Breast epithelium (tissue), 4 donors: ENCODE results near the gene FAM174C. TPM values are rescaled to one million over a fixed set of nuclear protein-coding genes. Genes with fewer than 3 reads are reported as not detected.

Experiments
- DNase-seq, 2 donors: peaks; one replicate each; pipeline ENCODE4 v3.0.0-alpha.2; 2019; ENCODE audit warnings: low spot score in 2 of 2
- H3K27ac ChIP-seq, 2 donors: fragments of 200-600 bp; sonication (generic) in 1 of 2; one replicate each; pipeline ENCODE4 v1.5.1; 2016 to 2019; ENCODE audit warnings: mild to moderate bottlenecking in 1 of 2
- H3K27me3 ChIP-seq, 2 donors: fragments of 200-600 bp; sonication (generic) in 1 of 2; one replicate each; pipeline versions ENCODE4 v1.5.1 to v1.6.0; 2017 to 2019; ENCODE audit warnings: control low read depth in 1 of 2, mild to moderate bottlenecking in 1 of 2
- H3K36me3 ChIP-seq: fragments of 200-600 bp; one replicate; pipeline ENCODE4 v1.5.1; 2019
- H3K4me1 ChIP-seq, 2 donors: fragments of 200-600 bp; sonication (generic); one replicate each; pipeline ENCODE4 v1.5.1; 2016 to 2019; ENCODE audit warnings: control low read depth in 1 of 2
- H3K4me3 ChIP-seq, 3 donors: fragments of 200-600 bp; sonication (generic); 1 replicate in 2 of 3; 2 replicates in 1 of 3; pipeline ENCODE4 v1.5.1; 2016 to 2019; ENCODE audit warnings: mild to moderate bottlenecking in 3 of 3, moderate library complexity in 2 of 3
- H3K9me3 ChIP-seq, 2 donors: fragments of 200-600 bp; sonication (generic) in 1 of 2; one replicate each; pipeline ENCODE4 v1.5.1; 2016 to 2019; ENCODE audit warnings: control low read depth in 1 of 2
- POLR2A ChIP-seq: fragments of 450-650 bp; IDR thresholded peaks from one replicate; pipeline ENCODE4 v1.6.1; 2016; ENCODE audit warnings: antibody characterized with exemption, mild to moderate bottlenecking, moderate library complexity
- POLR2AphosphoS5 ChIP-seq, 3 donors: sonication (generic); formaldehyde crosslinking; IDR thresholded peaks; one replicate each; pipeline ENCODE4 v1.6.1; 2017; ENCODE audit warnings: antibody characterized with exemption in 3 of 3
- intact Hi-C: fragments of 100-400 bp; cut with DNase I; formaldehyde crosslinking; loops from one replicate; pipeline ENCODE4 v1.15.1; 2023; ENCODE audit warnings: low total_unique reads
- total RNA-seq, 3 donors: library from RNA; depleted of rRNA; stranded (reverse); fragments of >200 nt; gene quantifications; one replicate each; pipeline ENCODE4 v1.1.0, GENCODE V29; 2016
- TF ChIP-seq, protein P1 (sequence below), 3 donors: fragments of 450-650 bp; IDR thresholded peaks; one replicate each; pipeline ENCODE4 v1.5.1; 2016 to 2017; ENCODE audit warnings: antibody characterized with exemption in 3 of 3, mild to moderate bottlenecking in 3 of 3, moderate library complexity in 3 of 3

Gene FAM174C
- total RNA-seq, 3 donors from 2014 or later, result 43.9 to 60.6 (median 53.1) TPM

DNA sequence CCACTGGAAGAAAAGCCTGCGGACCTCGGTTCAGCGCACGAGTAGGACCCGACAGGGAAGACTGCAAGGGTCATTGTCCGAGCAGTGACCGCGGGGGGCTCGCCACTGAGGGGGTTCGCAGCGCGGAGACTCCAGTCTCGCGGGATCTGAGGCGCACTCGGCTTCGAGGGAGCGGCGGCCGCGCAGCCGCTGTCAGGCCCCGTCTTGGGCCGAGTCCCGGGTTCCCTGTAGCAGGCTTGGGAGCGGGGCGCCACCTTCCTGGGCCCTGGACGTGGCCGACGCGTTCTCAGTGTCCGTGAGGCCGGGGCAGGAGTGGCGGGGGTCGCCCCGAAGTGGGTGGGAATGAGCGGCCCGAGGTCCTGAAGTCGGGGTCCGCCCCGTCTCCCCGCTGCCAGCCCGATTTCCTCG is 474 bp upstream of the FAM174C start:
- intact Hi-C loops, result loop anchor here (10.0 kb wide), 2 partner anchors 130 to 170 kb away; partner anchors contain the start of genes DAZAP1 and GAMT
- H3K36me3 ChIP-seq, result peaks cover 5% of the 10 kb centered on the region
- no peak for DNase-seq

DNA sequence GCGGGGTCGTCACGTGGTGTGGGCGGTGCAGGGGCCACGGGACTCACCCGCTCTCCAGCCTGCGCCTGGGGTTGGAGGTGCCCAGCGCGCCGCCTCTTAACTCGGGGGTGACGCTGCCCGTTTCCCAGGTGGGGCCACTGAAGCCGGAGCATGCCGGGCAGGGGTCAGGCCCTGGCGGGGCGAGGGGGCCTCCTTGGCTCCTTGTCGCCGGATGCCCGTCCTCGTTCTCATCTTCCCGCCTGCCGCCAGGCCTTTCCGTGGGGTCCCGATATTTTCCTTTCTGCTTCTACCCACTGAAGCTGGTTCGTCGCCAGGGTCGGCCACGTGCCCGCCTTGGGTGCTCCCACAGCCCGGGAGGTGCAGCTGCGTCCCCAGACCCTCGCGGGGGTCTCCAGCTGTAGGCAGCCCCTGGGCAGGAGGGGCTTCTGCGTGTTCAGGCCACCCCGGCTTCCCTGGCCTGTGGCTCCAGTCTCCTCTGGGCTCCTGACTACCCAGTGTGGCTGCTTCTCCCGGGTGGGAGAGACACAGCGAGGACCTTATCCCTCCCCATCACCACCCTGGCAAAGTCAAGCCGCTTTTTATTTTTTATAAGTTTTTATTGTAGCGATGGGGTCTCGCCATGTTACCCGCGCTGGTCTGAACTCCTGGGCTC is 772 bp downstream of the FAM174C start:
- H3K4me1 ChIP-seq, result peaks cover 27 to 42% of the 10 kb centered on the region in 2 donors

More for the DNA sequence above, 474 bp upstream of the FAM174C start:
- no peak for TF ChIP-seq POLR2A
- Histone ChIP-seq H3K27ac (peak overlapping the region; percentile 94 to 99), H3K9me3 (no peaks in the 10 kb centered on the region), H3K27me3 (no peaks in the 10 kb centered on the region), H3K4me3 (peak overlapping the region; percentile 69 to 87 (median 79)), H3K4me1 (peaks cover 36 to 55% of the 10 kb centered on the region in 2 donors)

DNA sequence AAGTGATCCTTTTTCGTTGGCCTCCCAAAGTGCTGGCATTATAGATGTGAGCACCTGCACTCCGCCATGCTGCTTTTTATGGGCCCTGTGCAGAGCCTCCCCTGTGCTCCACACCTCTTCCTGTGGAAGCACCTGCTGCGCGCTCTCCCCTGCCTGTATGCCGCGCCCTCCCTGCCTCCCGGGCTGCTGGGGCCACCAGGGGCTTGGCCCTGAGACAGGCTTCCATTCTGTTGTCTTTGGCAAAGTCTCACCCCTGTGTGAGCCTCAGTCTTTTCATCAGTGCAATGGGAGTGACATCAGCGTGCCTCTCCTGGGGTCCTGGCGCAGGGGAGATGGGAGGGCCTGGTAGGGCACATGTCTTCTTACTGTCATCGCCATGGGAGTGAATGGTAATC is 1.3 kb downstream of the FAM174C start:
- peaks cover 23 to 37% of the 10 kb centered on the region in 2 donors for H3K4me1 ChIP-seq
- H3K9me3 ChIP-seq, result no peaks in the 10 kb centered on the region
- TF ChIP-seq, protein P1, sequence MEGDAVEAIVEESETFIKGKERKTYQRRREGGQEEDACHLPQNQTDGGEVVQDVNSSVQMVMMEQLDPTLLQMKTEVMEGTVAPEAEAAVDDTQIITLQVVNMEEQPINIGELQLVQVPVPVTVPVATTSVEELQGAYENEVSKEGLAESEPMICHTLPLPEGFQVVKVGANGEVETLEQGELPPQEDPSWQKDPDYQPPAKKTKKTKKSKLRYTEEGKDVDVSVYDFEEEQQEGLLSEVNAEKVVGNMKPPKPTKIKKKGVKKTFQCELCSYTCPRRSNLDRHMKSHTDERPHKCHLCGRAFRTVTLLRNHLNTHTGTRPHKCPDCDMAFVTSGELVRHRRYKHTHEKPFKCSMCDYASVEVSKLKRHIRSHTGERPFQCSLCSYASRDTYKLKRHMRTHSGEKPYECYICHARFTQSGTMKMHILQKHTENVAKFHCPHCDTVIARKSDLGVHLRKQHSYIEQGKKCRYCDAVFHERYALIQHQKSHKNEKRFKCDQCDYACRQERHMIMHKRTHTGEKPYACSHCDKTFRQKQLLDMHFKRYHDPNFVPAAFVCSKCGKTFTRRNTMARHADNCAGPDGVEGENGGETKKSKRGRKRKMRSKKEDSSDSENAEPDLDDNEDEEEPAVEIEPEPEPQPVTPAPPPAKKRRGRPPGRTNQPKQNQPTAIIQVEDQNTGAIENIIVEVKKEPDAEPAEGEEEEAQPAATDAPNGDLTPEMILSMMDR (IDR thresholded peaks at IDR 0.05), result no peak
- no peak for TF ChIP-seq POLR2A
- TF ChIP-seq POLR2AphosphoS5 (IDR thresholded peaks at IDR 0.05), result no peak
- no peaks in the 10 kb centered on the region for H3K27me3 ChIP-seq
- H3K4me3 ChIP-seq, result peak overlapping the region; percentile 69 to 87 (median 79)
- no peak for DNase-seq
- peak overlapping the region in 1 of 2 donors; percentile 94 for H3K27ac ChIP-seq
- H3K36me3 ChIP-seq, result peaks cover 5% of the 10 kb centered on the region
- intact Hi-C loops, result loop anchor here (10.0 kb wide), 2 partner anchors 128 to 168 kb away; partner anchors contain the start of genes DAZAP1 and GAMT

More for the DNA sequence above, 772 bp downstream of the FAM174C start:
- peaks cover 5% of the 10 kb centered on the region for H3K36me3 ChIP-seq
- no peaks in the 10 kb centered on the region for H3K27me3 ChIP-seq
- peak overlapping the region; percentile 94 to 99 for H3K27ac ChIP-seq
- intact Hi-C loops, result loop anchor here (10.0 kb wide), 2 partner anchors 129 to 169 kb away; partner anchors contain the start of genes DAZAP1 and GAMT
- H3K4me3 ChIP-seq, result peak overlapping the region; percentile 69 to 87 (median 79)
- no peak for DNase-seq
- no peaks in the 10 kb centered on the region for H3K9me3 ChIP-seq
- no peak for TF ChIP-seq POLR2AphosphoS5 (IDR thresholded peaks at IDR 0.05)
- no peak for TF ChIP-seq POLR2A
- TF ChIP-seq, protein P1 (IDR thresholded peaks at IDR 0.05), result no peak

DNA sequence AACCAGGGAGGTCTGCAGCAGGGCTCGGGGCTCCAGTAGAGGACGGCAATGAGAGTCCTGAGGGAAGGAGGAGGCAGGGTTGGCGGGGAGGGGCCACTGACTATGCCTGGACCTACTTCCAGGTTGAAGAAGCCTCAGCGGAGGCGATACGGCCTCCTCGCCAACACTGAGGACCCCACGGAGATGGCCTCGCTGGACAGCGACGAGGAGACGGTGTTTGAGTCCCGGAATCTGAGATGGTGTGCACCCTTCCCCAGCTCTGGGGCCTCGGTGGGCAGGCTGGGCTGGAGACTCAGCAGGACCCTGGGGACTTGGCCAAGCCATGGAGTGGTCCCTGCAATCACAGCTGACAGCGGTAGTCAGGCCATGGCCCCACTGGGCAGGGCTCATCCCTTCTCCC is 1.7 kb downstream of the FAM174C start:
- TF ChIP-seq, protein P1 (IDR thresholded peaks at IDR 0.05), result no peak
- TF ChIP-seq POLR2A, result no peak
- TF ChIP-seq POLR2AphosphoS5 (IDR thresholded peaks at IDR 0.05), result no peak
- intact Hi-C loops, result loop anchor here (10.0 kb wide), 2 partner anchors 128 to 168 kb away; partner anchors contain the start of genes DAZAP1 and GAMT
- H3K4me3 ChIP-seq, result no peak overlapping the region
- no peak overlapping the region for H3K27ac ChIP-seq
- peaks cover 1% of the 10 kb centered on the region for H3K36me3 ChIP-seq
- DNase-seq, result no peak
- no peaks in the 10 kb centered on the region for H3K9me3 ChIP-seq
- no peaks in the 10 kb centered on the region for H3K27me3 ChIP-seq
- H3K4me1 ChIP-seq, result peaks cover 22 to 33% of the 10 kb centered on the region in 2 donors

DNA sequence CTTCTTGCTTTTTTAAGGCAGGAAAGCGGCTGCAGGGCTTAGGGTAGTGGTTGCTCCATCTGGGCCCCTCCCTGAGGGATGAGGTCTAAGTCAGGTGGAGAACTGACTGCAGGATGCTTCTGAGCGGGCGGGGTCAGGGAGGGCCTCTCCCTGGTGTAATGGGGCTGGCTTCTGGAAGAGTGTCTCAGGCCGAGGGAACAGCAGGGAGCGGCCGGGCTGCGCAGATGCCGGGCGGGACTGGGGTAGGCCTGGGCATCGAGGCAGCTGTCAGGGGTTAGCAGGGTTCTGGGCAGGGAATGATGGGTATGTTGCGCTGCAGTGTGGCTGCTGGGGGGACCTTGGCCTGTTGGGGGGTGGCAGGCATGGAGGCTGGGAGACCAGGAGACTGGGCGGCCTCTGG is 2.7 kb downstream of the FAM174C start:
- Histone ChIP-seq H3K4me3 (no peak overlapping the region), H3K27me3 (peaks cover 0 to 4% of the 10 kb centered on the region in 2 donors), H3K27ac (no peak overlapping the region), H3K36me3 (no peaks in the 10 kb centered on the region), H3K4me1 (peaks cover 20 to 25% of the 10 kb centered on the region in 2 donors), H3K9me3 (no peaks in the 10 kb centered on the region)
- intact Hi-C loops, result loop anchor here (10.0 kb wide), 2 partner anchors 127 to 167 kb away; partner anchors contain the start of genes DAZAP1 and GAMT
- DNase-seq, result no peak
- no peak for TF ChIP-seq POLR2A
- no peak for TF ChIP-seq POLR2AphosphoS5 (IDR thresholded peaks at IDR 0.05)
- TF ChIP-seq, protein P1 (IDR thresholded peaks at IDR 0.05), result no peak
